ENCODE results near the gene SFMBT1. TPM values are rescaled to one million over a fixed set of nuclear protein-coding genes. Genes with fewer than 3 reads are reported as not detected.

The SFMBT1 gene
- total and polyA plus RNA-seq, 9 of the 15 experiments (the other 6 are each of a cell fraction or from before 2014, with no cell fraction given) = 0.76 to 6.6 (median 3.6) TPM

DNA sequence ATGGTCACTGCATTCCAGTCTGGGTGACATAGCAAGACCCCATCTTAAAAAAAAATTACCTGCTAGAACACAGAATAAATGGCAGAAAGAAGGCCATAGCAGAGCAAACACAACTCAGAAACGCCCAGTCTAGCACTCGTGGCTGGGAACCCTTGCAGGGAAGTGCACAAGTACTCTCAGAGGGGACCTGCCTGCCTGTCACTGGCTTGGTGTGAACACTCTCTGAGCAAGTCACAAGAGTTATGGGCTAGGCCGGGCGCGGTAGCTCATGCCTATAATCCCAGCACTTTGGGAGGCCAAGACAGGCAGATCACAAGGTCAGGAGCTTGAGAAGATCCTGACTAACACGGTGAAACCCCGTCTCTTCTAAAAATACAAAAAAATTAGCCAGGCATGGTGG lies 17.2 kb downstream of the SFMBT1 start:
- no peak overlapping the region for H3K4me2 ChIP-seq (ENCODE audit: insufficient read depth, low read length)
- BruUV-seq (replicated peaks) = no TSS peak
- no peak for TF ChIP-seq ADNP (tag; IDR thresholded peaks at IDR 0.05)
- TF ChIP-seq ZNF717 (CRISPR knock-in tag; IDR thresholded peaks at IDR 0.05) = no peak
- no peak for TF ChIP-seq TAF7 (tag; IDR thresholded peaks at IDR 0.05)
- TF ChIP-seq, protein P1, sequence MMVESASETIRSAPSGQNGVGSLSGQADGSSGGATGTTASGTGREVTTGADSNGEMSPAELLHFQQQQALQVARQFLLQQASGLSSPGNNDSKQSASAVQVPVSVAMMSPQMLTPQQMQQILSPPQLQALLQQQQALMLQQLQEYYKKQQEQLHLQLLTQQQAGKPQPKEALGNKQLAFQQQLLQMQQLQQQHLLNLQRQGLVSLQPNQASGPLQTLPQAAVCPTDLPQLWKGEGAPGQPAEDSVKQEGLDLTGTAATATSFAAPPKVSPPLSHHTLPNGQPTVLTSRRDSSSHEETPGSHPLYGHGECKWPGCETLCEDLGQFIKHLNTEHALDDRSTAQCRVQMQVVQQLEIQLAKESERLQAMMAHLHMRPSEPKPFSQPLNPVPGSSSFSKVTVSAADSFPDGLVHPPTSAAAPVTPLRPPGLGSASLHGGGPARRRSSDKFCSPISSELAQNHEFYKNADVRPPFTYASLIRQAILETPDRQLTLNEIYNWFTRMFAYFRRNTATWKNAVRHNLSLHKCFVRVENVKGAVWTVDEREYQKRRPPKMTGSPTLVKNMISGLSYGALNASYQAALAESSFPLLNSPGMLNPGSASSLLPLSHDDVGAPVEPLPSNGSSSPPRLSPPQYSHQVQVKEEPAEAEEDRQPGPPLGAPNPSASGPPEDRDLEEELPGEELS (CRISPR knock-in tag; IDR thresholded peaks at IDR 0.05; ENCODE audit: borderline replicate concordance) = no peak
- TF ChIP-seq SIN3B (IDR thresholded peaks at IDR 0.05; ENCODE audit: low read depth) = no peak
- no peak for TF ChIP-seq SAFB (IDR thresholded peaks at IDR 0.05; ENCODE audit: borderline replicate concordance, low read depth, low read length)
- TF ChIP-seq NONO (IDR thresholded peaks at IDR 0.05; ENCODE audit: low read depth in 2 of 2, low read length in 1 of 2) = no peak
- TF ChIP-seq, protein P2, sequence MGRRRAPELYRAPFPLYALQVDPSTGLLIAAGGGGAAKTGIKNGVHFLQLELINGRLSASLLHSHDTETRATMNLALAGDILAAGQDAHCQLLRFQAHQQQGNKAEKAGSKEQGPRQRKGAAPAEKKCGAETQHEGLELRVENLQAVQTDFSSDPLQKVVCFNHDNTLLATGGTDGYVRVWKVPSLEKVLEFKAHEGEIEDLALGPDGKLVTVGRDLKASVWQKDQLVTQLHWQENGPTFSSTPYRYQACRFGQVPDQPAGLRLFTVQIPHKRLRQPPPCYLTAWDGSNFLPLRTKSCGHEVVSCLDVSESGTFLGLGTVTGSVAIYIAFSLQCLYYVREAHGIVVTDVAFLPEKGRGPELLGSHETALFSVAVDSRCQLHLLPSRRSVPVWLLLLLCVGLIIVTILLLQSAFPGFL (CRISPR knock-in tag; IDR thresholded peaks at IDR 0.05) = no peak
- no peak for TF ChIP-seq GATAD2A (IDR thresholded peaks at IDR 0.05)
- H3K9ac ChIP-seq (ENCODE audit: insufficient read depth in 1 of 2, low read depth in 2 of 2, low read length in 2 of 2) = no peak overlapping the region
- DNase-seq (ENCODE audit: extremely low read depth in 1 of 4, low spot score in 3 of 4) = no peak
- H4K20me1 ChIP-seq (replicated peaks; ENCODE audit: control insufficient read depth, insufficient read depth, low read length) = no peaks in the 10 kb centered on the region
- in situ Hi-C loops (cut with MboI) (no loop called here), intact Hi-C loops (cut with micrococcal nuclease) (no loop called here)
- H3K27ac ChIP-seq (ENCODE audit: extremely low read depth, low read depth, low read length) = no peak overlapping the region
- no peak for FAIRE-seq
- no peak for ATAC-seq
- peaks cover 0 to 6% of the 10 kb centered on the region in 2 experiments; a peak in 2 of 5 replicates for H3K4me1 ChIP-seq (replicated peaks in 1 of 2; ENCODE audit: control insufficient read depth in 2 of 2, insufficient read depth in 2 of 2, low read length in 2 of 2)
- H3K9me1 ChIP-seq (ENCODE audit: control insufficient read depth, insufficient read depth, low read length) = no peaks in the 10 kb centered on the region
- H3K4me3 ChIP-seq = no peak overlapping the region
- no peaks in the 10 kb centered on the region for H3K36me3 ChIP-seq (ENCODE audit: control insufficient read depth, insufficient read depth, low read length)
- H3K9me3 ChIP-seq (replicated peaks; ENCODE audit: control insufficient read depth, insufficient read depth, low read depth, low read length) = no peaks in the 10 kb centered on the region
- POLR2A ChIA-PET = no interaction called here
- CTCF ChIA-PET (ENCODE audit: low intra/inter-chr PET ratio) = no interaction called here
- 42% methylated on average over 4 of the region's 7 CpGs for WGBS (ENCODE audit: insufficient coverage, low coverage, missing lambda C conversion rate)
- H3K27me3 ChIP-seq (ENCODE audit: control insufficient read depth in 2 of 2, insufficient read depth in 2 of 2, low read length in 2 of 2) = no peaks in the 10 kb centered on the region
- H3K79me2 ChIP-seq (ENCODE audit: control insufficient read depth, insufficient read depth, low read length) = peaks cover 6% of the 10 kb centered on the region
- no peak overlapping the region for H2AFZ ChIP-seq (ENCODE audit: low read depth, low read length)

Data from K562 (cell line).